HG02840 (cell line): ENCODE measurements around the gene MGLL.

Source experiments
- ATAC-seq: cut with Tn5 transposase; IDR thresholded peaks from one replicate; pipeline ENCODE4 v1.9.1; 2021; ENCODE audit warnings: mild to moderate bottlenecking, moderate library complexity, moderate number of reproducible peaks; ENCODE audit not compliant: unreplicated experiment, low FRiP score

The MGLL gene

DNA sequence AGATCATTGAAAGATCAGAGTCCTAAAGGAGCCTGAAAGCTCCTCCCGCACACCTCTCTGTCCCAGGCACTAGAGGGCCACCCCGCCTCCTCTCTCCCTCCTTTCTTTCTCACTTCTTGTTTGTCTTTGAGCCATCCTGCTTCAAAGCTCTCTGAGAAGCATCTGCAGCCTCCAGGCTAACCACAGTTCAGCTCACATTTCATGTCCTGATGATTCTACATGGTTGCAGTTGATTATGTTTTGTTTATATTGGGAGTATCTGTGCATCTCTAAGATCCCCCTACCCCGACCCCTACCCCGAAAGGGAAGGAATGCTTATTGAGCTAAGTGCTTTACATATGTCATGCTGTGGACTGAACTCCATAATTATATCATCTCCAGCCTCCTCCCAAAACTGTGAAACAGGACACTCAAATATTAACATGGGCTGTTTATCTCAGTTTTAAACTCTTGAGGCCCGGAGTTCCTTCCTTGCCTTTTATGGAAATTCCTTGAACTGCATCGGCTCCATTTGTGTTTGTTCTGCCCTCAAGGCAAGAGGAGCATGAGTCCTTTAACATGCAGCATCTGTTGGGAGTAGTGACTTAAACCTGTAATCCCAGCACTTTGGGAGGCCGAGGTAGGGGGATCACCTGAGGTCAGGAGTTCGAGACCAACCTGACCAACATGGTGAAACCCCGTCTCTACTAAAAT, 30.9 kb downstream of the MGLL start:
- peak; percentile 58 for ATAC-seq

DNA sequence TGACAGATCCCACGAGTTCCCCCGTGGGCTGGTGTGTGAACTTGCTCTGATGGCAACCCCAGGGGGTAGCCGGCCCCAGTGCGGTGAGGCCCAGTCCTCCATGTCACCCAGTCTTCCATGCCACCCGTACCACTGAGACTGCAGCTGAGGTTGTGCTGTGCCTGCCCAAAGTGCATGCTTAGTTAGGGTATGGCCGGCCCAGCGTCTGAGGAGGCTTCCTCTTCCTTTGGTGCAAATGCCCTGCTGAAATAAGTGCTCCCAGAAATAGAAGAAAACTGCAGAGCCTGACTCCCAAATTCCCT, 31.5 kb downstream of the MGLL start:
- peak; percentile 26 for ATAC-seq

DNA sequence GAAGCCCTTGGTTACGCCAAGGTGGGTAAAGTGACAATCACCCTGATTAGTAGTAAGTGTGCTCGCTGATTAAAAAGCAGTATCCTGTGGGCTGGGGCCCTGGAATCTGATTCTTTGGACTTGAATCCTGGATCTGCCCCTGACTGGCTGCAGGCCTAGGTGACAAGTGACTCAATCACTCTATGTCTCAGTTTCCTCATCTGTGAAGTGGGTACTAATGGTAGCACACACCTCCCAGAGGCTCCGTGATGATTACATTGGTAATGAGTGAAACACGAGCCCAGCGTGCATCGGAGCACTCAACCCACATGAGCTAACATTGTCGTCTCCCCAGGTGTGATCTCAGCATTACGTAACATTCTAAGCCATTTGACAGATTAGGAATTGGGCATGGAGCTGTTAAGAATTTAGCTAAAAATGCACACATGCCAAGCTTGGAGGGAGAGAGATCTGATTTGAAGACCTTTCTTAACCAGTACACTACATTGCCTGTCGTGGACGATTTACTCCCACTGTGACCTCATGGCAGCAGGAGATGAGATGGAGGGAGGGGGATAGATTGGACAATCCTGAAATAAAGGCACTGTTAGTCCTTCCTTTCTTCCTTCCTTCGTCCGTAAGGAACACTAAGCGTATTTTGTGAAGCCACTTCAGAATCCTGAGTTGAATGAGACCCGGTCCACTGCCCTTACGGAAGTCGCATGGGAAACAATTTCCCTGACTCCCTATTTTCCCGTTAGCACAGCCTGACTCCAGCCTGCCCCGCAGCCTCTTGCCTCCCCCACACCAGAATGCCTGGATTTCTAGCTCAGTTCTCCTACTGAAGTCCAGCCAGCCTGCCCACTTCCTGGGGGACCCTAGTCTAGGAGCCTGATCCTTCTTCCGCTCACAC, 32.1 kb downstream of the MGLL start:
- ATAC-seq: no peak

DNA sequence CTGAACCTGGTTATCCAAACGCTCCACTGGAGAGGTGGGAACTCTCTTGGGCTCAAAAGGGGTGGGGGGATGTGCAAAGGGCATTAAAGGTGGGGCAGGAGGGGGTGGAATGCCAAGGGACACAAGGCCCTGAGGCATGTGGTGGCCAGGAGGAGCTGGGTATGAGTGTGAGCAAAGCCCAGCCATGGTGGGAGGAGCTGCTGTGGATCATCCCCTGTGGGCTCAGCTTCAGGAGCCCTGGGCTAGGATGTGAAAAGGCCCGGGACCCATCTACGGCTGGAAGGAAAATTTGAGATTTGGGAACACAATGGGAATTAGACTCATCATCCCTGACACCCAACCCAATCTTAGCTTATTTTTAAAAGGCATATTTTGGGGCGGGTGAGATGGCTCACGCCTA, 33.3 kb downstream of the MGLL start:
- ATAC-seq: no peak

DNA sequence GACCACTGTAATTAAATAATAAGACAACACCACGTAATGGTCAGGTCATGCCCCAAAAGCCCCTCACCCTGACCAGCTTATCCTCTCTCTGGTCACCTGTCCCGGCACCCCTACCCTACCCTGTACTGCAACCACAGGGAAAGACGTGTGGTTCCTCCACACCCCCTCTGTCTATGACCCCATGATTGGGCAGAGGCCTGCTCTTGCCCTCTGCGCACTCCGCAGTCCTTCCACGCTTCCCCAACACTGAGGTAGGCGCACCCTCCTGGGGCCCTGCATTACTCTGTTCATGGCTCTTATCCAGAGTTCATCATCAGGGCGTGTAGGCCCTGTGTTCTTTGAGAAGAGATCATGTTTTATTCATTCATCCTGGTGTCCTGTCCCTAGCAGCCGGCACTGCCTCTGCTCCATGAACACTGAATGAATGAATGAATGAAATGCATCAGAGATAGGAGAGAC, 33.8 kb downstream of the MGLL start:
- ATAC-seq: no peak

DNA sequence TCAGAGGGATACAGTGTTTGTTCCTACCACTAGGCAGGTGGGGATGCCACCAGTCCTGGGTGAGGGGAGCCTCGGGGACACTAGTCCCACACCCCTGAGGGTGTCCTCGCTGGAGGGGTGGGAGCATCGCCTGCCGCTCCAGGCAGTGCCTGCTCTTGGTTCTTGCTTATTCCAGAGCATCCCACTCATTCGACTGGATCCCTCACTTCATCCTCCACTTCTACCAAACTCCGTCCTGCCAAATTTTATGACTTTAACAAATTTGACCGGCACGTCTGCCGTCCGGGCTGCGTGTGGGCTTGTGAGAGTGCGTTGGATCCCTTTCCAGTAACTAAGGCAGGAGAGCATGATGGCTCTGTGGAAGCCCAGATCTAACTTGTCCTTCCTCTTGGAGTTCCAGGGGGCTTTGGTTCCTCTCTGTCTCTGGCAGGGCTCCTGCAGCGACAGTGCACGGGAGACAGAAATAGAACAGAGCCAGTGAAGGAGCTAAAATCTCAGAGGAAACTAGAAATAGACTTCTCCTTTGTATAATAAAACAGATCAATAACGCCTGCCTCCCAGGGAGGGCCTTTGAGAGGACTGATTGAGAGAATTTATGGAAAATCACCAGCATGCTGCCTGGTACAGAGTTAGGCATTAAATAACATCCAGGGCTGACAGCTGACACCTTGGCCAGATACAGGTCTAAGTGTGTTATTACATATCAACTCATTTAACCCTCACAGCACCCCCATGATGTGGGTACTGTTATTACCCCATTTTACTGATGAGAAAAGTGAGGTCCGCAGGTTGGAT, 34.5 kb downstream of the MGLL start:
- no peak for ATAC-seq

DNA sequence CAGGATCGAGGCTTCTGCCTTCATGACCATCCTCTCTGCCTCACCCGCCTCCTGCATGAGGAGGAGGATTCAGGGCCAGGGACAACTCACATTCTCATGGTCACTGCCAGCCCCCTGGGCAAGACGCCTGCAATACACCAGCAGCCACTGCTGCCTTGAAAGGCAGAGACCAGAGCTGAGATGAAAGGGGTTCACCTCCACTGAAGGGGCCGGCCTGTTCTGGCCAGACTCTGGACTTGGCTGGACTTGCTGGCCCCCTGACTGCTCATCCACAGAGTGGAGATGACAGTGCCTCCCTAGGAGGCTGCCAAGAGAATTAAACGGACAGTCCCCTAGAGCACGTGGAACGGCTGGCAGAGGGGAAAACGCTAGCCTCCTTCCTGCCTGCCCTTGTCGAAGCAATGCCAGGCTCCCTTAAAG, 35.2 kb downstream of the MGLL start:
- no peak for ATAC-seq

DNA sequence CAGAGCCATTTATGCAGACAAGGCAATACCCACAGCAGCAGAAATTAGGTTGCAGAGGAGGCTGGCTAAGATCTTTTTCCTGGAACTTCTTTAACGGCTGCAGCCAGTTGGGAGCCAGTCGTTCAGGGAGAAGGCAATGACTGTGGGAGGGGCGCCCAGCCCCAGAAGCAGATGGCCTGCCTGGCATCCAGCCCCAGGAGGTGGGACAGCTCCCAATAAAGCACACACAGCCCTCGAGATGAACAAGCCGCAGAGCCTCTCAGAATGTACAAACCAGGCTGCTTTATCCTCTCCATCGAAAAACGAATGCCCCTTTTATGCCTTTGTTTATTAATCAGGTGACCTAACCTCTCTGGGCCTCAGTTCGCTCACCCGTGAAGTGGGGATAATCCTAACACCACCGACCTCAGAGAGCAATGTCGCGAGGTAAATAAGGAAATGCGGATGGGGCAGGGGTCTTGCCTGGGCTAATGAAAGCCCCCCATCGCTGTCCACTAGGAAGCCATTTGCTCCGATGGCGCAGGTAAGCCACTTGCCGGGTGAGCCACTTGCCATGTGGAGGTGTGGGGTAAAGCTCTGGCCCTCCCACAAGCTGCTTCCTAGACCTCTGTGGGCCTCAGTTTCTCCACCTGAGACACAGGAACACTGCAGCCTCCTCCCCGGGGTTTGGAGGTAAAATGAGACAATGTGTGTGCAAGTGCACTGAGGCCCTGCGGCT, 35.8 kb downstream of the MGLL start:
- no peak for ATAC-seq

DNA sequence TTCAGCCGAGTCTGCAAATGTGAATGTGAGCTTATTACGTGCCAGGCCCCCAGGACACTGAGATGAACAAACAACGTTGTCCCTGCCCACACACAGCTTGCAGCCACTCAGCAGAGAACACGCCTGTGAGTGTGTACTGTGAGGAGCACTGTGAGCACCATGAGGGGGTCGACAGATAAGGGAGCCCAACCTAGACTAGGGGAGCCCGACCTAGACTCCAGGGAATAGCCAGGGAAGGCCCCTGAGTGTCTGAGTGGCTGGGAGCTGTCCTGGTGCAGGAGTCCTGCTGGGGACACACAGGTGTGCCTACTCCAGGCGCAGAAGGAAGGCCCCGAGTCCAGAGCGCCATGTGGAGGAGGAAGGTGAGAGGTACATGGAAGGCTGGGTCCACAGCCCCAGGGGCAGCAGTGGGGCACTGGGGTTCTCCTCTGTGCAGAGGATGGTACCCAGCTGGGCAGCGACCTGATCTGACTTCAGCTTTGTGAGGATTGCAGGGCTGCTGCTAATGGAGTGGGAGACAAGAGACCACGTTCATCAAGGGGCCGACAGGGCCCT, 36.5 kb downstream of the MGLL start:
- no peak for ATAC-seq

DNA sequence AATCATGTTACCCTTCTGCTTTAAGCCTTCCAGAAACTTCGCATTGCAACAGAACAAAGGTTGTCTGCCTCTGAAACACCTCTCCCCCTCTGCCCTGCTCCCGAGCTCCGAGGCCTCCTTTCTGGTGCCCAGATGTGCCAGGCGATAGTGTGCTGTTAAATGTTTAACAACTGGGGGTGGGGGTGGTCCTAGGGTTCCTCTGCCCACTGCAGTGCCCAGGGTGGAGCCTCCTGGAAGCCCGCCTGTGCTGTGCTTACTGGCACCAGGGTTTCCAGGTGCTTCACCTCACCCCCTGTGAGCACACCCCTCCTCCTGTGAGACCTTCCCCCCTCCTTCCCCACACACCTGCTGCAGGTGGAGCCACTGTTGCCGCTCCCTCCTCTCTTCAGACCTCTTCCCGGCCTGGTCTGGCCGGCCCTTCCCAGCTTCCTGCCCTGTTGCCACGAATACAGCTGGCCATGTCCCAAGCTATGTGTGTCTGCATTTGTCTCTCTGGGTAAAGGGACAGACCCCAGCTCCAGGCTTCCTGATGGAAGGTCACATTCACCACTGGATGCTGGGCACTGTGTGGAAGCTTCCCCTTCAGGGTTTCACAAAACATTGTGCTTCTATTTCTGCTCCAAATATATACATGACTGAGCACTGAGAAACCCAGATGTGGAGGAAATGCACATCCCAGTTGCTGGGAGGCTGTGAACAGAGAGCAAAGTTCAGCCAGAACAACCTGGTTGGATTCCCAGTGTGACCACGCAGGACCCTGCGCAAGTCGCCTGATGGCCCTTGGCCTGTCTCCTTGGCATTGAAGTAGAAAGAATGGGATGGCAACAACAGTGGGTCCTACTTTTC, 37.2 kb downstream of the MGLL start:
- no peak for ATAC-seq

DNA sequence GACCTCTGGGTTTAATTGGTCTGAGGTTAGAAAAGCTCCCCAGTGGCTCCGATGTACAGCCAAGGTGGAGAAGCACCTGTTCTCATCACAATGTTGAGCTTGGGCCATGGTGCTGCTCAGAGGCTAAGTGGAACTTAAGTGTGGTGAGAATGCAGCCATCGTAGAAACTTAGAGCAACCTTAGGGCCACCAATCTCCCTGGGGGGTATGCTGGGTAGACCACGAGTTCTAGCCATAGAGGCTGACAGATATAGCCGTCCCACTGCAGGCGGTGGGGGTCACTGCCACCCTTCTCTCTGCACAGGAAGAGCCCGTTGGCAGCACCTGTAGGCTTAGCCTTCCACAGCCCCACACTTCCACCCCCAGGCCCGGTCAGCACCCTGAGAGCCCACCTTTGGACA, 38.0 kb downstream of the MGLL start:
- no peak for ATAC-seq

DNA sequence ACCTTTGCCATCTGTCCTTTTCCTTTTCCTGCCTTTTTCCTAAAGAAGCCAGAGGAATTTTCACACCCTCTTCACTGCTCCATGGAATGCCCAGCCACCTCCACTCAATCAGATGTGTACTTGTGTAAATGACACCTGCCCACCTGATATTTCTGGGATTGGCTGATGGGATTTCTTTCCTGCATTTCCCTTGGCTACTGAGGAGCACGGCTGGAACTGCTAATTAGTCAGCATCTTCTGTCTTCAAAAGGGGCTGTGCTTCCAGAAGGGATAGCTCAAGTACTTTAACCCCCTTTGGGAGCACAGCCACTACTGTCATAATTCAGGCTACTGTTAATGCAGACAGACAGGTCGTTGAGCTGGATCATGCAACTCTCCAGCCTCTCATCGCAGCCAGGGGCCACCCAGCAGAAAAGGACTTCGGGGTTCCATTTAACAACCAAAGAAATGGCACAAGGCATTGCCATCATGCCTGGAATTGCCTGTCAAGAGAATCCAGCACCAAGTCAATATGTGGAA, 38.6 kb downstream of the MGLL start:
- no peak for ATAC-seq

DNA sequence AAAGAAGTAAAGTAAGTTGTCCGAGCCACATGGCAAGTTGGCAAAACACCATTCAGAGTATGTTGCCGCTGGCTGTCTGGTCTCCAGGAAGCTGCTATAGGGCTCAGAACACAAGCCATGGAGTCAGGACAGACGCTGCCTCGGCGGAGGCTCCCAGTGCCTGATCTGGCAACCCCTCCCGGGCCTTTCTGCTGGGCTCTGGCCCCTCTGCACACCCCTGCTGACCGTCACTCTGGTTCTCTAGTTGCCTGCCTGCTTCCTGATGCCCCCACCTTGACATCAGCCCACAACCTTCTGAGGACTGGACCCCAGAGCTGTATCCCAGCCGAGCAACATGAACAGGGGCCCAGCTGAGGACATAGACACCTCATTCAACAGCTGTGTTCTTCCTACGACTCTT, 39.1 kb downstream of the MGLL start:
- no peak for ATAC-seq

DNA sequence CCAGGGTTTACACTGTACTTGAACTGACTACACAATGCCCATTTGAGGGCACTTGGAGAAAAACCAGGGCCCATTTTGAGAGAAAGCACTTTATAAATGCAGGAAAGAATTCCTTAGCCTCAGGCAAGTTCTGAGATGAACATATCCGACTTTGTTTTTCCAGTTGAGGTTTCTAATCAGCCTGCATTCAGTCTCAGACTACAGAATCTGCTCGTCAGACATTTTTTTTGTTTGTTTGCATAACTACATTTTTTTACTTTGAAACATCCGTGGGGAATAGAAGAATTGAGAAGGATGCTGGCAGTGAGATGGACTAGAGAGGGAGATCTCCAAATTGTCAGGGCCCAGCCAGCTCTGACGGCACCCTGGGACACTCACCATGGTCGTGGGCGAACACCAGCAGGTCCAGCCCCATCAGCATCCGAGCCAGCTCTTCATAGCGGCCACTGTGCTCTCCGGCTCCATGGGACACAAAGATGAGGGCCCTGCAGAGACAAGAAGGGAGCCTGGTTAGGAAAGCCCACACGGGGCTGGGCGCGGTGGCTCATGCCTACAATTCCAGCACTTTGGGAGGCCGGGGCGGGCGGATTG, 40.8 kb downstream of the MGLL start:
- ATAC-seq: no peak

DNA sequence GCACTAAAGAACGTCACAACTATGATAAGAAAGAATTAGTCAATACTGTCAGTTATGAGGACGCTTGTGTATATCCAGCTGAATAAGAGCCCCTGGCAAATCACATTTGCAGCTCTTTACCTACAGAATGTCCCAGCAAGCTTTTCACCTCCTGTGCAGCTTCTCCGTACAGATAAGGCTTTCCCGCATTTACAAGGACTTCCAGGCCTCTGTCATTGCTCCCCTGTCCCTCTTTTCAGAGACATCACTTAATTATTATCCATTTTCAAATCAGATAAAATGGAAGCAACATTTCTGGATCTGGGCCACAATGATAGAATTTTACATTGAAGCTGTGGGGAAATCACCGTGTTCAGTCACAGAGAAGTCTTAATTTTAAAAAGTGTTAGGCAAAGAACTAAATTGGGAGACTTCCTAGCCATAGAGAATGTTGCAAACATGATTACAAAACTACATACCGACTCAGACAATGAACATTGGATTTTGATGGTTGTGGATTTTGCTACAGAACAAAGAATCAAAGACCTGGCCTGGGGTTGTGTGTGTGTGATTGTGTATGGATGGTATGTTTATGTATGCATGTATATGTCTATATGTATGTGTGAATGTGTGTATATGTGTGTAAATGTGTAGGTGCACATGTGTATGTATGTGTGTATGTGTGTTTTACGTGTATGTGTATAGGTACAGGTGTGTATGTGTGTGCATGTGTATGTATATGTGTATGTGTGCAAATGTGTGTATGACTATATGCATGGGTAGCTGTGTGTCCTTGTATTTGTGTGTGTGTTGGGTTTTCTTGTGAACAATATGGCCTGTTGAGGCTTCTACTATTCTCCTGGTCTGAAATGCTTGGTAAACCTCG, 41.5 kb downstream of the MGLL start:
- ATAC-seq: no peak

DNA sequence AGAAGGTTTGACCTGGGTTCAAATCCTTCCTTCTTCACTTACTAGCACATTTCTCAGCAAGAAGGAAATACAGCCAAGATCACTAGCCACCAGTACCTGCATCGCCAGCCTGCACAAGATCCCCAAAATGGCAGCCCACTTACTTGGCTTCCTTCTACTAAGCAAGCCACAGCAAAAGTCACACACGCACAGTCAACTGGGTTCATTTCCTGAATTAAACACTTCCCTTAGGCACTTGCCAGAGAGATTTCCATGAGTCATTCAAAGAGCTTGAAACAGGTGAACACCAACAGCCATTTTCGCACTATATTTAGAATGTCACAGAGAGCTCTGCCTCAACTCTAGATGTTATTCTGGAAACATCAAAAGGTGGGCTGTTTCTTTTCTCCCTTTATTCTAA, 42.6 kb downstream of the MGLL start:
- ATAC-seq: no peak

DNA sequence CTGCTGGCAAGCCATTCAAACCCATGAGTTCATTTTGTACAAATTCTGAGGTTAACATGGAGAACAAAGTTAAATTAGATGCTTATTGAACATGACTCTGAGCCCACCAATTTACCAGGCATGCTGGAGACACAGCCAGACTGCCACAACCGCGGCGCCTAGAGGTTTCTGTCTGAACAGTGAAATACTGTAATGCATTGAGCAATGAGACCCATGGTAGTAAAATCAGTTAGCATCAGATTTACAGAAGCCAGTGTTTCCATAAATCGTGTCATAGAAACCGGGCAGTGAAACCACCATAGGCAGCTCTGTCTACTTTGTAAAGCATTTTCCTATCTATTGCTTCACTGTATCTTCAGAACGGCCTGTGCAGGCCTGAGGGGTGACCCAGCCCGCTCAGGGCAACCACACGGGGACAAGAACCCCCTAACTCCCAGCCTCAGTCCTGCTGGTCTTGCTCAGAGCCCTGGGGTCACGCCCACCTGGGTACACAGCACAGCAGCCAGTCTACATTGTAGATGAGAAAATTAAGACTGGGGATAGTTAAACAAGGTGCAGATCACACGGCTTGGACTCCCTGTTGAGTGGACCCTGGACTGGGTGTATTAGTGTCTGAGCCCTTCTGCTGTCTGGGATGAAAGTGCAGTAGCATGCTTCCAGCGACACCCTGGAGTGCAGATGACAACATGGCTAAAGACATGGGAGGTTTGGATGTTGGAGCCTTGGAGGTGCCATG, 44.2 kb downstream of the MGLL start:
- ATAC-seq: no peak
